Measurements from ENCODE around the gene CDC42BPG. TPM values are rescaled to one million over a fixed set of nuclear protein-coding genes. Genes with fewer than 3 reads are reported as not detected.

Gene CDC42BPG, protein sequence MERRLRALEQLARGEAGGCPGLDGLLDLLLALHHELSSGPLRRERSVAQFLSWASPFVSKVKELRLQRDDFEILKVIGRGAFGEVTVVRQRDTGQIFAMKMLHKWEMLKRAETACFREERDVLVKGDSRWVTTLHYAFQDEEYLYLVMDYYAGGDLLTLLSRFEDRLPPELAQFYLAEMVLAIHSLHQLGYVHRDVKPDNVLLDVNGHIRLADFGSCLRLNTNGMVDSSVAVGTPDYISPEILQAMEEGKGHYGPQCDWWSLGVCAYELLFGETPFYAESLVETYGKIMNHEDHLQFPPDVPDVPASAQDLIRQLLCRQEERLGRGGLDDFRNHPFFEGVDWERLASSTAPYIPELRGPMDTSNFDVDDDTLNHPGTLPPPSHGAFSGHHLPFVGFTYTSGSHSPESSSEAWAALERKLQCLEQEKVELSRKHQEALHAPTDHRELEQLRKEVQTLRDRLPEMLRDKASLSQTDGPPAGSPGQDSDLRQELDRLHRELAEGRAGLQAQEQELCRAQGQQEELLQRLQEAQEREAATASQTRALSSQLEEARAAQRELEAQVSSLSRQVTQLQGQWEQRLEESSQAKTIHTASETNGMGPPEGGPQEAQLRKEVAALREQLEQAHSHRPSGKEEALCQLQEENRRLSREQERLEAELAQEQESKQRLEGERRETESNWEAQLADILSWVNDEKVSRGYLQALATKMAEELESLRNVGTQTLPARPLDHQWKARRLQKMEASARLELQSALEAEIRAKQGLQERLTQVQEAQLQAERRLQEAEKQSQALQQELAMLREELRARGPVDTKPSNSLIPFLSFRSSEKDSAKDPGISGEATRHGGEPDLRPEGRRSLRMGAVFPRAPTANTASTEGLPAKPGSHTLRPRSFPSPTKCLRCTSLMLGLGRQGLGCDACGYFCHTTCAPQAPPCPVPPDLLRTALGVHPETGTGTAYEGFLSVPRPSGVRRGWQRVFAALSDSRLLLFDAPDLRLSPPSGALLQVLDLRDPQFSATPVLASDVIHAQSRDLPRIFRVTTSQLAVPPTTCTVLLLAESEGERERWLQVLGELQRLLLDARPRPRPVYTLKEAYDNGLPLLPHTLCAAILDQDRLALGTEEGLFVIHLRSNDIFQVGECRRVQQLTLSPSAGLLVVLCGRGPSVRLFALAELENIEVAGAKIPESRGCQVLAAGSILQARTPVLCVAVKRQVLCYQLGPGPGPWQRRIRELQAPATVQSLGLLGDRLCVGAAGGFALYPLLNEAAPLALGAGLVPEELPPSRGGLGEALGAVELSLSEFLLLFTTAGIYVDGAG (N-terminal part only)
- 0.50 and 0.82 TPM in 2 replicates for total RNA-seq

DNA sequence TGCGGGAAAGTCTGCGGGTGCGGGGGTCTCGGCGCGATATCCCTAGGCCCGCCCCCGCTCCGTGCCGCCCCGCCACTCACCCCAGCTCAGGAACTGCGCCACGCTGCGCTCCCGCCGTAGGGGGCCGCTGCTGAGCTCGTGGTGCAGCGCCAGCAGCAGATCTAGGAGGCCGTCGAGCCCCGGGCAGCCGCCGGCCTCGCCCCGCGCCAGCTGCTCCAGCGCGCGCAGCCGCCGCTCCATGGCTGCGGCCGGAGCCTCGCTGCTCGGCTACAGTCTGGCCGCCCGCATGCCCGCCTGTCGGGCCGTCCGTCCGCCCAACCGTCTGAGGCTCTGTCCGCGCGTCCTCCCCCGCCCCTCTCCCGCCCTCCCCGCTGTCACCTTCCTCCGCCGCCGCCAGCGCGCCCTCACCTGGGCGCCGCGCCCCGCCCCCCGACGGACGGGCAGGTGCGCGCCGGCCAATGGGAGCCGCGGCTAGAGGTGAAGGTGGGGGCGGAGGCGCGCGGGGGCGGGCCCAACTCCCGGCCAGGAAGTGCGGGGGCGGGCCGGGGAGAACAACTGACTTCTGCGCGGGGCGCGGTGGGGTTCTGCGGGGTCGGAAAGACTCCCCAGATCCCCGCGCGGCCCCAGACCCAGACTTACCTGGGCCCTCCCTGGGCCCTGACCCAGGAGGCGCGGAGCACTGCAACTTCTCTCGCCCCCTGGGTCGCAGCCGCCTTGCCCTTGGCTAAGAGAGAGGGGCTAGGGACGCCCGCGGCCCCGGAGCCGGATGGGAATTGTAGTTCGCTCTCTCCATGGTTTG, at the start of gene CDC42BPG:
CDC42BPG (minus strand) TSS at position 324 of the 799 bp plus-strand sequence; CDS start at position 240, 84 bp downstream.
- intact Hi-C loops (cut with micrococcal nuclease): loop anchor here (5.0 kb wide), 1 partner anchor 168 kb away; the partner anchor contains the start of gene ARL2

DNA sequence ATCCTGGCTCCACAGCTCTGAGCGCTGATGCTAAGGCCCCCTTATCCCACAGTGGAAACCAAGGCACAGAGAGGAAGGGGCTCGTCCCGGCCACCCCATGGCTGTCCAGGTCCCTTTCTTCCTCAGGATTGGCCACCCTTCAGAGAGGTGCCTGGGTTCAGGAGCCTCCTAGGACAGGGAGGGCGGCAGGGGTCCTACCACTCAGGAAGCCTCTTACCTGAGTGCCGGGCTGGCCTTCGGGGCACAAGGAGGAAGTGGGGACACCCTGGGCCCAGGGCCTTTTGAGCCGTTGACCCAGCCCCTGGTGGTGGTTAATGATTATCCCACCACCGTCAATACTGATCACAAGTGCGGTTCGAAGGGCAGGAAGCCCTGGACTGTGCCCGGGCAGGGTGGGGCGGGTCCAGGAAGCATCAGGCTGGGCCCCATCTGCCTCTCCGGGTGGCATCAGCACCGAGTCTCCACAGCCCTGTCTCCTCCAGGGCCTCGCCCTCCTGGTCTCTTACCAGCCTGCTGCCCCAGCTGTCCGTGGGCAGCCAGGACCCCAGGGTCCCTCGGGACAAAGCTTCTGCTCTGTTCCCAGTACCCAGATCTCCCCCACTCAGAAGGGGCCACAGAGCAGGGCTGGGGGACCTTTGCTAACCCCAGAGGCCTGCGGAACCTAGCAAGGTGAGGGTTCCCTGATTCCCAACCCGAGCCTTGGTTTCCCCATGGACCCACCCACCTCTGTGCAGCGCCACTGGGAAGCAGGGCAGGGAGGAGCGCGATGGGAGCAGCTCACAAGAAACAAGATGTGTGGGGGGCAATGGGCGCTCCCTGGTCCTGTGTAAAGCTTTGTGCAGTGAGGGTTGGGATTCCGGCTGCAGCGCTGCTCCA, 49.0 kb upstream of the CDC42BPG start:
- intact Hi-C loops (cut with micrococcal nuclease): loop anchor here (1.0 kb wide), 1 partner anchor 46 kb away; no protein-coding TSS in a partner anchor

DNA sequence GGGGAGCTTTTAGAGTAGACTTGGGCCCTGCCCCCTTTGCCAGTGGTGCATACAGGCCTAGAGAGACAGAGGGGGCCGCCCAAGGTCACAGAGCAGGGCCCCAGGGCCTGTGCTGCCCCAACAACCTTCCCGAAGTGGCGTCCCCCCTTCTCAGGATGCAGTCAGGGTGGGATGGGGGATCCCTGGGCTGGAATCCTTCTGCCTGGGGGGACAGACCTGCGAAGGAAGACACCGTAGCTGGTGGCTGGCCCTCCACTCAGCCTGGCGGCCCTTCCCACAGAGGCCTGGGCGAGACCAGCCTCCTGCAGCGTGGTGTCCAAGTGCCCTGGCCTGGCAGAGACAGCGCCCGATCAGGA, 48.4 kb upstream of the CDC42BPG start:
- intact Hi-C loops (cut with micrococcal nuclease): no loop called here

DNA sequence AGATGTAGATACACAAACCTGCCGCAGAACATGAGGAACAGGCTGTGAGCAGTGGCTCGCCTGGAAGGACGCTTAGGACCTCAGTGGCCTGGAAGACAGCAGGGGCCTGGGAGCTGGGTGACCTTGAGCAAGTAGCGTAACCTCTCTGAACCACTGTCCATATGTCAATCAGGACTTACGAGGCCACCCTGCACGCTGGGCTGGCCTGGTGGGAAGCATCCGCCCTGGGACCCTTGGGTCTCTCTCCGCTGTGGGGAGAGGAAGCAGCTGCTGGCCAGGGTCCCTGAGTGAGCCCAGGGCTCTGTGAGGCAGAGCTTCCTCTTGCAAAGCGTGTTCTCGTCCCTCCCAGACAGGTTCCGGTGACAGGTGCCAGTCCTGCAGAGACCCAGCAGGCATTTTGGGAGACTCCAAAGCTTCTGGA, 48.0 kb upstream of the CDC42BPG start:
- intact Hi-C loops (cut with micrococcal nuclease): no loop called here

DNA sequence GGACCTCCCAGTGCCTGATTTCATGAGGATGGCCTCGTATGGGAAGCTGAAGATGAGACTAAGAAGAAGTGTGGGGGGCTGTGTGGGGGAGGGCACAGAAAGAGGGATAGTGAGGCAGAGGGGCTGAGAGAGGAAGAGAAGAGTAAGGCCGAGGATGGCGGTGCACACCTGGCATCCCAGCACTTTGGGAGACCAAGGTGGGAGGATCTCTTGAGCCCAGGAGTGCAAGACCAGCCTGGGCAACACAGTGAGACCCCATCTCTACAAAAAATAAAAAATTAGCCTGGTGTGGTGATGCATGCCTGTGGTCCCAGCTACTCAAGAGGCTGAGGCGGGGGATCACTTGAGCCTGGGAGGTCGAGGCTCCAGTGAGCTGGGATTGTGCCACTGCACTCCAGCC, 47.4 kb upstream of the CDC42BPG start:
- intact Hi-C loops (cut with micrococcal nuclease): no loop called here

DNA sequence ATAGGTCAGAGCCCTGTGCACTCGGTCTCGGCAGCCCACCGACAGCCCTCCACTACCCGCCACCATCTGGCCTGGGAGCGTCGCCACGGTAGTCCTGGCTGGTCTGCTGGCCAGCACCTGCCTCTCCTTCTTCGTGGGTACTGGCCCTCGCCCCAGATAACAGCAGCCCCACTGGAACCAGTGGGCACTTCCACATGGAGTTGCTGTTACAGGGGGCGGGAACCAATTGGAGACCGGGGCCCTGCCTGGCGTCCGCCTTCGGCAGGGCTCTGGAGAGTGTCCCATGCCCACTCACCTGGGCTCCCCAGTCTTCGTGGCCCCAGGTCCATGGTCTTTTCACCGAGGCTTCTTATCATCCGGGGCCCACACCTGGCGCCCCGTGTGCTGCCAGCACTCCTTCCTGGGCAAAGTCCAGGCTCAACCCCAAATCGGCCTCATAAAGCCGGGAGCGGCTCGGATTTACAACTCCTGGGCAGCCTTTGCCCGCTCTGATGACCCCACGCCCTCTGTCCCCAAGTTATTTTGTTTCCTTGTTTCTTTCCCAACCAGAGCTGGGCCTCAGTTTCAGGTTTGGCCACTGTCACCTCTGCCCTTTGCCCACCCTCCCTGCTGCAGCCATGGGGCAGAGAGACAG, 46.9 kb upstream of the CDC42BPG start:
- intact Hi-C loops (cut with micrococcal nuclease): no loop called here

DNA sequence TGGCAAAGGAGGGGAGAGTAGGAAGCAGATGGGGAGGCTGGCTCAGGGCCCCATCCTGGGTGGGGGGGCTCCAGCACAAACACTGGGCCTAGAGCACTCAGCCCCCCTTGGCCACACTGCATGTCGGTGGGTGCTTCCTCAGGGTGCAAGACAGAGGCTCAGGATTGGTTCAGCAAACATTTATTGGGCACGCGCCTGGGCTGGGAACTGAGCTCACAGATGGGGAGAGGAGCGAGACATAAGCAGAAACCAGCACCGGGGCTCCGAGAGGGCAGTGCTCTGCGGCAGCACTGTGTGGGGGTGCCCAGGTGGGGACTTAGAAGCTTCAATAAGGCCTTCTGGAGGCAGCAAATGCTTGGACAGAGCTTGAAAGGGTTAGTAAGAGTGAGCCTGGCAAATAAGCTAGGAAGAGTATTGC, 46.1 kb upstream of the CDC42BPG start:
- intact Hi-C loops (cut with micrococcal nuclease): no loop called here

DNA sequence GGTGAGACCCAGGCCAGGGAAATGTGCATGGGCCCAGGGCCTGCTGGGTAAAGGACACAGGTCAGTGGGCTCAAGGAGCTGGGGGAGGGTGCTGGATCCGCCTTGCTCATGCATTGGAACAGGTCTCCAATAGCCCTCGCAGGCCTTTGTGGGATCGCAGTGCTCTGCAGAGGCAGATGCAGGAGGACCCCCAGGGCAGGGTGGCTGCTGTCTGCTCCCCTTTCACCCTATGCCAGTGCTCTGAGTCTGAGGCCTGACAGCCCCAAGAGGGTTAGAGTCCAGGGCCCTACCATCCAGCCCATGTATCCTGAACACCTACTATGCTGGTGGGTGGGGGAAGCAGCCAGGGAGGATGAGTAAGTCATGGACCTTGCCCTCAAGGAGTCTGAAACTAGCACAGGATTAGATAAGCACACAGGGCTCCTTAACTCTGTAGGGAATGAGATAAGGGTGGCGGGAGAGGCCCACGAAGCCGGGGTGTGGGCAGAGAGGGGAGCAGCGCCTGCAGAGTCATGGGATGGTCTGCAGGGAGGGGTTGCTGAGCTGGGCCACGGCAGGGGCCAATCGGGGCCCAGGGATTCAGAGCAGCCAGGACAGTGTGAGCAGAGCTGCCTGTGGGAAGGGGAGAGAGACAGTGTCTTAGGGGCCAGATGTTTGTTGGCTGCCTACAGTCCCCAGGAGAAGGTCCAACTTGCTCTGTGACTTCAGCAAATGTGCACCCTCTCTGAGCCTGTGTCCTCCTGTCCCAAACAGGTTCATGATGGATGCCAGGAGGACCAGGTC, 44.5 kb upstream of the CDC42BPG start:
- intact Hi-C loops (cut with micrococcal nuclease): loop anchor here (1.0 kb wide), 1 partner anchor 42 kb away; no protein-coding TSS in a partner anchor

DNA sequence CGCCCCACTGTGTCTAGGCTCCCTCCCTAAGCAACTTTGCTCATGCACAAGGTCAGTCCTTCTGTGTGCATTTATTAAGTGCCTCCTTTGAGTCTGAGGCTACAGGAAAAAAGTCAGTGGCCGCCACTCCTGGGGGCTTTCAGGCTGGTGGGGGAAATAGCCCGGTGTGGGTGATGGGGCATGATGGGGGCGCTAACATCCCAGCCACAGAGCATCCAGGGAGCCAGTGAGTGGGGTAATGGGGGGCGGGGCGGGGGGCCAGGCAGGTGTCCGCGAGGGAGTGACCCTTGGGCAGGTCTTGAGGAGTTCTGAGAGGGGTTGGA, 43.9 kb upstream of the CDC42BPG start:
- intact Hi-C loops (cut with micrococcal nuclease): loop anchor here (1.0 kb wide), 1 partner anchor 41 kb away; no protein-coding TSS in a partner anchor

DNA sequence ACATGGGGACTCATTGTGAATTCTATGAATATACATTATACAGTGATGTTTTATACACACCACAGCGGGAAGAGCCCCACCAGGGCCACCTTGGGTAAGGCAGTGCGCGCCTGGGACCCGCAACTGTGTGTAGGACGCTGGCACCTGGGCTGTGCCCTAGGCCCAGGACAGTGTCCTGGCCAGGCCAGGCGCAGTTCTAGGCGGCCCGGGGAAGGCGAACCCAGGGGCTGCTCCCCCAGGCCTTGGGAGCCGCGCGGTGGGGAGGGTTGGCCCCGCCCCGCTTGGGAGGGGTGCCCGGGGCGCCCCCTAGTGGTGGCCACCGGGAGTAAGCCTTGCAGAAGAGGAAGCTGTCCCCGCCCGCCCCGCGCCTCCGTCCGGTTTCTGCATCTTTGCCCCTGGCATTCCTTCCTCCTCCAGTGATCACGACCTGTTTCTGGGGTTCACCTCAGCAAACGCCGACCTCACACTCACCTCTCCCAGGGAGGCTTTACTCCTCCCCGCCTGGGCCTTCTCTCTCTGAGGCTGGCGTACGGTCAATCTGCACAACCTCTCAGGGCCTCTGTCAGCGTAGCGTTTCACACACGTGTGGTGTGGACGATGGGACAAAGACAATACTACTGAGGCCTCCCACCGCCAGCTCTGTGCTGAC, 43.4 kb upstream of the CDC42BPG start:
- intact Hi-C loops (cut with micrococcal nuclease): loop anchor here (1.0 kb wide), 1 partner anchor 41 kb away; no protein-coding TSS in a partner anchor

DNA sequence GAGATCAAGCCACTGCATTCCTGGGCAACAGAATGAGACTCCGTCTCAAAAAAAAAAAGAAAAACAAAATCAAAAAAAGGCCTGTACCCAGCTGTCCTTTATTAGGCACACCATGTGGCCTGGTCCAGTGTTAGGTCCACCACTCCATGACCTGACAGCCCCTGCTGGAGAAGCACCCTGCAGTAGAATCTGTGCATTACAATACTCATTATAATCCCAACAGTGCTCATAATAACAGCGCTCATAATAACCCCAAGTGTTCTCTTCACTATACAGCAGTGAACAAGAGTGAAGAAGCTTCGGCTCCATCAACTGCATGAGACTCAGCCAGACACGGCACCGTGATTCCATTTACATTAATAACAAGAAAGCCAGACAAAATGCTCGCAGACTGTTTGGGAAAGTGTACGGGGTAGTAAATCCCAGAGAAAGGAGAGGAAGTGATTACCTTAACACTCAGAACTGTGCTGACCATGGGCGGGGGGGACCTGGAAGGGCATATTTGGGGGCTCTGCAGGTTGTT, 42.8 kb upstream of the CDC42BPG start:
- intact Hi-C loops (cut with micrococcal nuclease): no loop called here

DNA sequence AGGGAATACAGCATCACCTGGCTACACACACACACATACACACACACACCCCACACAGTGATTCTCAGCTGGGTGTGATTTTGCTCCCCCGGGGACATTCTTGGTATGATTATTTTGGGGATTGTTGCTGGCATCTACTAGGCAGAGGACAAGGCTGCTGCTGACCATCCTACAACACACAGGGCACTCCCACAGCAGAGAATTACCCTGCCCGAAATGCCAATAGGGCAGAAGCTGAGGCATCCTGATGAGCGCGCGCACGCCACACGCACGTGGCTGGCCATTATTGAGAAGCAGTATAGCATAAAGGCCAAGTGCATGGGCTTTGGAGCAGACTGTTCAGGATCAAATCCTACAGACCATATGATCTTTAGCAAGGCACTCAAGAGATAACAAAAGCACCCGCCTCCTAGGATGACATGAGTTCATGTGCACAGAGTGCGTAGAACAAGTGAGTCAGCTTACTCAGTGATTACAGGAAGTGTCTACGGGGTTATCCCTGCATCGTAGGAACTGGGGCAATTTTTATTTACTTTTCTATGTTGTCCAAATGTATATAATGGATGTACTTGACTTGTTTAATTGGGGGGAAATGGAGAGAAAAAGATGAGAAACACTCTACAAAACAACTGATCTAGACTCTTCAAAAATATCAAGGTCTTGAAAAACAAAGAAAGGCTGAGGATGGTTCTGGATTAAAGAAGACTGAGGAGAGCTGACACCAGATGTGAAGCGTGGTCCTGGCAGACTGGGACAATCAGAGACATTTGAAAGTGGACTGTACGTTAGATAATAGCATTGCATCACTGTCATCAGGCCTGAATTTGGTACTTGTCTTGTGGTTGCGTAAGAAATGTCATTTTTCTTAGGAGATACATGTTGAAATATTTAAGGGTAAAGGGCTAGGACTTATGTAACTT, 41.2 kb upstream of the CDC42BPG start:
- intact Hi-C loops (cut with micrococcal nuclease): no loop called here

DNA sequence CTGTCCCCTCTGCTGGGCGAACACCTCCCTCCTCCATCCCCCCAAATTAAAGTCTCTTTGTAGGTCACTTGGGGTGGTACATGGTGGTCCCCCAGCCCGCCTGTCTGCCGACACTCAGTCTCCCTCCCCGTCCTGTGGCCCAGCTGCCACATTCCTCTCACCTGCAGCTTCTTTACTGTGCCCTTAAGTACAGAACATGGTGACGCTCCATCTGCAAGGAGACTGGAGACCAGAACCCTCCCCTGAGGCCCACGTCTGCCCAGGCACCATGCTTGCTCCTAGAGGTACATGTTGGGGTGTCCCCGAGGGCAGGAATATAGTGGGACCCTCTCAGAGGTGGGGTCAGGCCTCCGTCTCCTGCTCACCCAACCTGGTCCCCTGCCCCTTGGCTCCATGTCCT, 39.6 kb upstream of the CDC42BPG start:
- intact Hi-C loops (cut with micrococcal nuclease): no loop called here

DNA sequence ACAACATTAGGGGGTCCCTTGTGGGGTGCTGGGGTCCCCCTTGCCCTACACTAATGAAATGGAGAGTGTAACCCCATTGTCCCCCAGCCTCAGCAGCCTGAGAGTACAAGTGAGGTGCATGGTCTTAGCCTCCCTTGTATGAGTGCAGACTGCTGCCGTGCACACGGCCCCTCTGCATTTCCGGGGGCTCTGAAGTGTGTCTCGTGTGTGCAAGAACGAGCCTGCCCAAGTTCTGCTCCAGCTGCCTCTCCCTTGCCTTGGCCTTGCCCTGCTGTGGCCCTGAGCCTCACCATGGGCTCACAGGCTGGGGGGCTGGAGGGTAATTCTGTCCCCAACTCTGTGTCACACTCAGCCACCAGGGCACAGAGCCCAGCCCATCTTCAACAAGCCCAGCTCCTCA, 39.1 kb upstream of the CDC42BPG start:
- intact Hi-C loops (cut with micrococcal nuclease): no loop called here

DNA sequence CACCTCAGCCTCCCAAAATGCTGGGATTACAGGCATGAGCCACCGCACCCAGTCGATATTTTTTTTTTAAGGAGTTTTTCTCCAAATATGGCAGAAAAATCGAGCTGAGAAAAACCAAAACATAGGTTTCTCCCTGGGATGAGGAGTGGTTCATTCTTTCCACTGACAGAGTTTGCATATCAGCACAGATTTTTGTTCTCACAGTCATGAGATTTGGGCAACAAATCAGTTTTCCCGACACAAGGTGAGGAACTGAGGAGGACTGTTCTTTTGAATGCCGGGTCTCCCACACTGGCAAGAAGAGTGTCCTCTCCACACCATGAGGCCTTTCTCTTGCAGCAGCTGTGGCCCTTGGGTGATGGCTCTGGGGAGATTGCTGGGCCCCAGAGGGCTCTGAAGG, 37.8 kb upstream of the CDC42BPG start:
- intact Hi-C loops (cut with micrococcal nuclease): no loop called here

DNA sequence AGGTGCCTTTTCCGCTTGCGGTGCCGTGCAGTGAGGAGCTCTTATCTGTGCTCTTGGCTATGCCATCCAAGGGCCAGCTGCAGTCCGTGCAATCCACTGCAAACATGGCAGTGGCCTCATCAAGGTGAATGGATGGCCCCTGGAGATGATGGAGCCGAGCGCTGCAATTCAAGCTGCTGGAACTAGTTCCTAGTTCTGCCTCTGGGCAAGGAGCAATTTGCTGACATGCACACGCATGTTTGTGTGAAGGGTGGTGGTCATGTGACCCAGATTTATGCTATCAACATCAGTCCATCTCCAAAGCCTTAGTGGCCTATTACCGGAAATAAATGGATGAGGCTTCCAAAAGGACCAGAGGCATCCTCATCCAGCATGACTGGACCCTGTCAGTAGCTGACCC, 37.0 kb upstream of the CDC42BPG start:
- intact Hi-C loops (cut with micrococcal nuclease): no loop called here
